Duodenal mucosa (tissue), 2 donors: Measurements from ENCODE around the gene CCM2L.

Experiments used
- H3K27ac ChIP-seq: one replicate; pipeline ENCODE4 v1.7.0; 2013; ENCODE audit warnings: low read depth, low read length
- H3K27me3 ChIP-seq, 2 donors: one replicate each; pipeline ENCODE4 v1.7.0; 2013; ENCODE audit warnings: low read length in 2 of 2, control low read depth in 1 of 2; ENCODE audit not compliant: insufficient read depth in 2 of 2, control insufficient read depth in 1 of 2
- H3K36me3 ChIP-seq, 2 donors: one replicate each; pipeline ENCODE4 v1.7.0; 2013; ENCODE audit warnings: low read length in 2 of 2, control low read depth in 1 of 2; ENCODE audit not compliant: insufficient read depth in 2 of 2, control insufficient read depth in 1 of 2
- H3K4me1 ChIP-seq, 2 donors: one replicate each; pipeline ENCODE4 v1.7.0; 2013; ENCODE audit warnings: low read length in 2 of 2, control low read depth in 1 of 2; ENCODE audit not compliant: insufficient read depth in 2 of 2, control insufficient read depth in 1 of 2
- H3K4me3 ChIP-seq, 2 donors: one replicate each; pipeline ENCODE4 v1.7.0; 2013; ENCODE audit warnings: low read length in 2 of 2, low read depth in 1 of 2
- H3K9ac ChIP-seq, 2 donors: one replicate each; pipeline ENCODE4 v1.7.0; 2013; ENCODE audit warnings: low read length in 2 of 2, low read depth in 1 of 2
- H3K9me3 ChIP-seq, 2 donors: one replicate each; pipeline ENCODE4 v1.7.0; 2013; ENCODE audit warnings: low read length in 2 of 2, control low read depth in 1 of 2; ENCODE audit not compliant: control insufficient read depth in 1 of 2

Gene CCM2L

DNA sequence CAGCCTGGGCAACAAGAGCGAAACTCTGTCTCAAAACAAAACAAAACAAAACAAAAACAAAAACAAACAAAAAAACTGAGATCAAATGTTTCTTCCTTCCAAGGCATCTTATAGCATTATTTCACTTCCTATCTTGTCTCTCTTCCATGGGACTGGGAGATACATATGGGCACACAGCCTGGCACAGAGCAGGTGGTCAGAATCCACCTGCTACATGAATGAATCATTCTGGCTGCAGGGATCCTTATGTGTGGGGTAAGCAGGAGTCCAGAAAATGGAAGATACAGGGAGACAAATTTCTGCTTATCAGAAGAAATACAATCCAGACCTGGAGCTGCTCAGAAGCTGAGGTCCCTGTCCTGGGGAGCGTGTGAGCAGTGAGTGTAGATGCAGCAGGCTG is 18.2 kb upstream of the CCM2L start:
- no peaks in the 10 kb centered on the region for H3K36me3 ChIP-seq
- H3K27ac ChIP-seq = no peak overlapping the region
- no peak overlapping the region for H3K9ac ChIP-seq
- H3K9me3 ChIP-seq = no peaks in the 10 kb centered on the region
- H3K27me3 ChIP-seq = peaks cover 6 to 19% of the 10 kb centered on the region in 2 donors
- no peaks in the 10 kb centered on the region for H3K4me1 ChIP-seq
- H3K4me3 ChIP-seq = no peak overlapping the region

DNA sequence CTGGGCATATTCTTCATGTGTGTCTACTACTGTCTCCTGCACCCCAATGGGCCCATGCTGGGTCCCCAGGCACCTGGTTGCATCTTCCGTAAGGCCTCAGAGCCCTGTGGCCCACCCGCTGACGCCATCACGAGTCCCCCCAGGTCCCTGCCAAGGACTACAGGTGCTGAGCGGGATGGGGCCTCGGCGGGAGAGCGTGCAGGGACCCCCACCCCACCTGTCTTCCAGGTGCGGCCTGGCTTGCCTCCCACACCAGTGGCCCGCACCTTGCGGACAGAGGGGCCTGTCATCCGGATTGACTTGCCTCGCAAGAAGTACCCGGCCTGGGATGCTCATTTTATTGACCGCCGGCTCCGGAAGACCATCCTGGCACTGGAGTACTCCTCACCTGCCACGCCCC is 13.2 kb upstream of the CCM2L start:
- no peak overlapping the region for H3K9ac ChIP-seq
- H3K4me1 ChIP-seq = no peaks in the 10 kb centered on the region
- no peak overlapping the region for H3K27ac ChIP-seq
- H3K27me3 ChIP-seq = peaks cover 6 to 19% of the 10 kb centered on the region in 2 donors
- no peaks in the 10 kb centered on the region for H3K9me3 ChIP-seq
- no peak overlapping the region for H3K4me3 ChIP-seq
- H3K36me3 ChIP-seq = no peaks in the 10 kb centered on the region

DNA sequence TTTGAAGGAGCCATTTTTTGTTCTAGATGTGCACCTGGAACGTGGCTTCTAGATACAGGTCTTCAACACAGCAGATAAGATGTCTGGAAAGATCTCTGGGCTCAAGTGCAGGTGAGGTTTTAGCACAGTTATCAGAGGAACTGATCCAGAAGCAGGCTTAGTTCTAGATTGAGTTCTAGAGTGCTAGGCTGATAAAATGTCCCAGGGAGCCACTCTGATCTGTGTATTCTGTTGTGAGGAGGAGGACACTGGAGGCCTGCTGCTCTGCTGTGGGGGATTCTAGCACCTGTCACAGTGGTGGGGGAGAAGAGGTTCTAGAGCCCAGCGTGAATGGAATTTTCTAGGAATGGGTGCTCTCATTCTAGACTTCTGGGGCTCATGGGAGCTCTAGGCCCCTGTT is 12.0 kb upstream of the CCM2L start:
- Histone ChIP-seq H3K9ac (no peak overlapping the region), H3K27ac (no peak overlapping the region)

DNA sequence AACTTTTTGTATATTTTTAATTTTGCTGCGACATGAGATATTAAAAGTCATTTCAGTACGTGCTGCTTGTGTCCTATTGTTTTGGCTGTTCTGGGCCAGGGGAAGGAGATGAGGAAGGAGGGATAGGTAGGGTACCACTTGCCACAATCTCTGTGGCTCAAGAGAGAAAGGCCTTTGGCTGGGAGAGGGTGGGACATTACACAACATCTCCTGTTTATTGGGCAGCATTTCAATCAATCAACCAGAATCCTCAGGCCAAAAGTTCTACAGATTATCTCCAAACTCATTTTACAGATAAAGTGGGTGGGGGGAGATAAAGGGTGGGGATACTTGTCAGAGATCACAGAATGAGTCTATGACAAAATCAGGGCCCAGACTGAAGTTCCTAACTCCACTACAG is 6.9 kb upstream of the CCM2L start:
- Histone ChIP-seq H3K4me1 (no peaks in the 10 kb centered on the region), H3K36me3 (no peaks in the 10 kb centered on the region), H3K27ac (no peak overlapping the region), H3K9me3 (no peaks in the 10 kb centered on the region), H3K27me3 (peaks cover 0 to 3% of the 10 kb centered on the region in 2 donors), H3K9ac (no peak overlapping the region), H3K4me3 (no peak overlapping the region)

More for the DNA sequence above, 12.0 kb upstream of the CCM2L start:
- no peaks in the 10 kb centered on the region for H3K9me3 ChIP-seq
- no peaks in the 10 kb centered on the region for H3K36me3 ChIP-seq
- no peaks in the 10 kb centered on the region for H3K4me1 ChIP-seq
- H3K4me3 ChIP-seq = no peak overlapping the region
- H3K27me3 ChIP-seq = peaks cover 6 to 19% of the 10 kb centered on the region in 2 donors

DNA sequence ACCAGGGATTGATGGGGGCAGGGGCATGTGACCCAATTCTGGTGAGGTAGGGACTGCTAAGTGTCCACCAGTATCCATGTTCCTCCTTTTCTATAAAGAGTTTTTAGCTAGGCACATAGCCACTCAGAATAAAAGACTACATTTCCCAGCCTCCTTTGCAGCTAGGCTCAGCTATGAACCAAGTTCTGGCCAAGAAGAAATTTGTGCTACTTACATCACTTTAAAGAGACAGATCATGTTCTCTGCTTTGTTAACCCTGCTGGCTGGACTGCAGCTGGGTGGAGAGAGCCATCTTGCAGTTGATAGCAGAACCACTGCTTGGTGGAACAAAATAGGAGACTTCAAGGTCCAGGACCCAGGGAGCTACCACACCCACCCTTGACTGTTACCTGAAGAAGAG is 5.3 kb upstream of the CCM2L start:
- Histone ChIP-seq H3K4me1 (no peaks in the 10 kb centered on the region), H3K36me3 (no peaks in the 10 kb centered on the region), H3K27ac (no peak overlapping the region), H3K9me3 (no peaks in the 10 kb centered on the region), H3K27me3 (peaks cover 0 to 3% of the 10 kb centered on the region in 2 donors), H3K4me3 (no peak overlapping the region), H3K9ac (no peak overlapping the region)

DNA sequence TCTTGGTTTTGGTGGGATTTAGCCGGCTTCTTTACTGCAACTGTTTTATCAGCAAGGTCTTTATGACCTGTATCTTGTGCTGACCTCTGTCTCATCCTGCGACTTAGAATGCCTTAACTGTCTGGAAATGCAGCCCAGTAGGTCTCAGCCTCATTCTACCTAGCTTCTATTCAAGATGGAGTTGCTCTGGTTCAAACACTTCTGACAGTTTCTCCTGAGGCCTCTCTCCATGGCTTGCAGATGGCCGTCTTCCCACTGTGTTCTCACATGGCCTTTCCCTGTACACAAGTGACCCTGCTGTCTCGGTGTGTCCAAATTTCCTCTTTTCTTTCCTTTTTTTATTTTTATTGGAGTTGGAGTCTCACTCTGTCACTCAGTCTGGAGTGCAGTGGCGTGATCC is 4.2 kb upstream of the CCM2L start:
- Histone ChIP-seq H3K27me3 (peaks cover 0 to 3% of the 10 kb centered on the region in 2 donors), H3K27ac (no peak overlapping the region), H3K9ac (no peak overlapping the region), H3K36me3 (no peaks in the 10 kb centered on the region), H3K9me3 (no peaks in the 10 kb centered on the region), H3K4me3 (no peak overlapping the region), H3K4me1 (no peaks in the 10 kb centered on the region)

DNA sequence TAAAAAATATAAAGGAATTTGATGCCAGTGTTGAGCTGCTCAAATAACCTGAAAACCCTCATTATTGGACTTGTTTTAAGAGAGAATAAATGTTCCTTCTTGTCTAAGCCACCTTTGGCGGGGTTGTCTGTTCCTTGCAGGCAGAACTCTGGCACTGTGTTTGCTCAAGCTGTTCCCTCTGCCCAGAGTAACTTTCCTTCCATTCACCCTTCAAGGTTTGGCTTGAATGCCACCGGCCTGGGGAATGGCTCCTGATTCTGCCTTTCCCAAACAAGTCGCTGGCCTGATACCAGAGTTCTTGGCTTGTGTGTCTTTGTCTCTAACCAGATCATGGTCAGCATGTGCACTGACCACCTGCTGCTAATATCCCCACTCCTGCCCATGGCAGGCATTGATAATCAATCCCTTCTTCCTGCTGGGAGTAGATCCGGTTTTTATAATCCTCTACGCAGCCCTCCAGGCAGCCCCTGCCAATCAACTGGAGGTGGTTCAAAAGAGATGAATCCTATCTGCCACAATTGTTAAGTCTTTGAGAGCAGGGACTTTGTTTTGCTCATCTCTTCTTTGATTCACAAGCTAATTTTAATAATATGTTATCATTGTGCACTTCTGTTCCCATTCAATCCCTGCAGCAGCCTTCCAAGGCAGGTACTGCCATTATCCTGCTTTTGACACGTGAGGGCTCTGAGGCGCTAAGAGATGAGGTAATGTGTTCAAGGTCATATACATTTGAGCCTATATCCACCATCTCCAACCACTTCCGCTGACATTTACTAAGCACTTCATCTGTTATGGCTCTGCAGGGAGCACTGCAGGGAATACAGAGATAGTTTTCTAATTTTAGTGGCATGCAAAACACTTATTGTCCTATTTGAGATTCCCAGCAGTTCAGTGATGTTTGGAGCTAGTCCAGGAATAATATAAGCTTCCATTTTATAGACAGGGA is 3.1 kb upstream of the CCM2L start:
- H3K27ac ChIP-seq = no peak overlapping the region

DNA sequence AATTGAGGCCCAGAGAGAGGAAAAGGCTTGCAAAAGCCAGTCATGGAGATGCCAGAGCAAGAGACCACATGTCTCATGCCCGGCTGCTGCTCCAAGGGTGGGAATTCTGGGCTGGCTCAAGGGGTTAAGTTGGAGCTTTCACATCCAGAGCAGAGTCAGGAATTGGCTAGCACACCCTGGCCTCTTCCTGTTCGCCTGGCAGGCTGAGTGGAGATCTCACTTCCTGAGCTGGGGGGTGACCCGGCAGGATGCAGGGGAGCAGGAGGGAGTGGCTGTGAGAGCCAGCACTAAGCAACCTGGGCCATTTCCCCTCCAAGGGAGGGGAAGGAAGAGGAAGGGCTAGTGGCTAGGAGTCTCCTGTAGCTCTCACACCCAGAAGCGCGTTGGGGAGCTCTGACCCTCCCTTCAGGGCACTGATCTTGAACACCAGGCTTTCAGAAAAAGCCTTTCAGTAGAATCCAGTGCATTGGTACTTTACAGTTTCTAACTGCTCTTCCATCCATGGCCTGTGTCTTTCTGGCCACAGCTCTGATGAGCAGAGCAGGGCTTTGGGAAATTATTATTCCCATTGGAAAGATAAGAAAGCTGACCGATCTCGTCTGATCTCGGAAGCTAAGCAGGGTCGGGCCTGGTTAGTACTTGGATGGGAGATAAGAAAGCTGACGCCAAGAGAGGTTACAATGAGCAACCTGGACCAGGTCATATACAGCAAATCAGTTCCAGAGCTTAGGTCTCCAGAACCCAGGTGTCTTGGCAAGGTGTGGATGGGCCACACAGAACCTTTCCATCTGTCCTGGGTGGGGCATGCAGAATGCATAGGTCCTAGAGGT is 2.2 kb upstream of the CCM2L start:
- H3K9me3 ChIP-seq = no peaks in the 10 kb centered on the region
- no peaks in the 10 kb centered on the region for H3K4me1 ChIP-seq
- H3K4me3 ChIP-seq = no peak overlapping the region
- H3K36me3 ChIP-seq = no peaks in the 10 kb centered on the region
- peaks cover 0 to 3% of the 10 kb centered on the region in 2 donors for H3K27me3 ChIP-seq
- no peak overlapping the region for H3K27ac ChIP-seq
- H3K9ac ChIP-seq = no peak overlapping the region

More for the DNA sequence above, 3.1 kb upstream of the CCM2L start:
- no peak overlapping the region for H3K9ac ChIP-seq
- H3K4me1 ChIP-seq = no peaks in the 10 kb centered on the region
- peaks cover 0 to 3% of the 10 kb centered on the region in 2 donors for H3K27me3 ChIP-seq
- no peaks in the 10 kb centered on the region for H3K9me3 ChIP-seq
- no peaks in the 10 kb centered on the region for H3K36me3 ChIP-seq
- no peak overlapping the region for H3K4me3 ChIP-seq

DNA sequence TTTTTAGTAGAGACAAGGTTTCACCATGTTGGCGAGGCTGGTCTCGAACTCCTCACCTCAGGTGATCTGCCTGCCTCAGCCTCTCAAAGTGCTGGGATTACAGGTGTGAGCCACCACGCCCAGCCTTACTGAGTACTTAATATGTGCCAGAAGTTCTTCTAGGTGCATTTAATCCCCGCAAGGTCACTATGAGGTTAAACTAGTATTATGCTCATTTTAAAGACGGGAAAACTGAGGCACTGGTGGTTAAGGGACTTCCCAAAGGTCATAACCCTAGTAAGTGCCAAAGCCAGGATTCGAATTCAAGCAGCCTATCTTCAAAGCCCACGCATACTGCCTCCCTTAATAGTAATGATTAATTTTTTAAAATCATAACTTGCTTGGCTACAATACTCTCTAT is 674 bp upstream of the CCM2L start:
- Histone ChIP-seq H3K9ac (no peak overlapping the region), H3K27ac (no peak overlapping the region), H3K4me1 (no peaks in the 10 kb centered on the region), H3K4me3 (no peak overlapping the region), H3K36me3 (no peaks in the 10 kb centered on the region), H3K27me3 (peaks cover 0 to 3% of the 10 kb centered on the region in 2 donors), H3K9me3 (no peaks in the 10 kb centered on the region)

DNA sequence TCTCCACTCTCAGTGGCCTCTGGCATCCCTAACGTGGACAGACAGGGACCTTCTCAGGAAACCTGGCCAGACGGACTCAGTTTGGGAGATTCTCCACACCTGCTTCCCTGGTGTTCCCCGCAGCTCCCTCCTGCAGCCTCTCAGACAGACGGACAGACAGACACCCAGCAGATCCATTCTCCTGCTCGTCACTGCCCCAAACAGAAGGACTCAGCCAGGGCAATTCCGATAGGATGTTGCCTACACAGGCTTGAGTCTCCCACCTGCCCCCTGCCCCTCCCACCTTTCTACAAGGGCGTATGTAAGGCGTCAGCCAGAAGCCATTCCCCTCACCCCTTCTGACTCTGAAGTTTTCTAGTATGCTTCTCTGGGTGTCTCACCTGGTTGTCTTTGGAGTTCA is 428 bp downstream of the CCM2L start:
- Histone ChIP-seq H3K4me3 (no peak overlapping the region), H3K27me3 (peaks cover 0 to 7% of the 10 kb centered on the region in 2 donors)

More for the DNA sequence above, 428 bp downstream of the CCM2L start:
- Histone ChIP-seq H3K9me3 (no peaks in the 10 kb centered on the region), H3K36me3 (no peaks in the 10 kb centered on the region), H3K9ac (no peak overlapping the region), H3K27ac (no peak overlapping the region), H3K4me1 (no peaks in the 10 kb centered on the region)
